ENCODE data around the gene SMTN.

Gene SMTN

DNA sequence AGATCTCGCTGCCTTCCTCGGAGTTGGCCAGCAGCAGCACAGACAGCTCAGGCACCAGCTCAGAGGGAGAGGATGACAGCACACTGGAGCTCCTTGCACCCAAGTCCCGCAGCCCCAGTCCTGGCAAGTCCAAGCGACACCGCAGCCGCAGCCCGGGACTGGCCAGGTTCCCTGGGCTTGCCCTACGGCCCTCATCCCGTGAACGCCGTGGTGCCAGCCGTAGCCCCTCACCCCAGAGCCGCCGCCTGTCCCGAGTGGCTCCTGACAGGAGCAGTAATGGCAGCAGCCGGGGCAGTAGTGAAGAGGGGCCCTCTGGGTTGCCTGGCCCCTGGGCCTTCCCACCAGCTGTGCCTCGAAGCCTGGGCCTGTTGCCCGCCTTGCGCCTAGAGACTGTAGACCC, 52.8 kb downstream of the SMTN start:
- DNase-seq, result no peak

DNA sequence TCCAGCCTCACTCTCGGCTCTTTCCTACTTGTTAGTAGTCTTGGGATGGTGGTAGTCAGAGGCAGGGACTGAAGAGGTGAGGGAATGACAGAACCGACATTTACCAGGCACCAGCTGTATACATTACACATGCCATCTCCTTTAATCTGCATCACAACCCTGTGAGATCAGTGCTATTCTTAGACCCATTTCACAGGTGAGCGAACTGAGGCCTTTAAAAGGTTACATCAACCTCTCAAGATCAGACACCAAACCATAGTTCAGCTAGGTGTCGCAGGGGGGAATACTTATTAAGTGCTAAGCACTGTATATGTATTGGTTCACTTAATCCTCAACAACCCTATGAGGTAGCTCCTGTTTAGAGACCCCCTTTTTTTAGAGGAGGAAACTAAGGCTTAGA, 53.6 kb downstream of the SMTN start:
- no peak for DNase-seq

DNA sequence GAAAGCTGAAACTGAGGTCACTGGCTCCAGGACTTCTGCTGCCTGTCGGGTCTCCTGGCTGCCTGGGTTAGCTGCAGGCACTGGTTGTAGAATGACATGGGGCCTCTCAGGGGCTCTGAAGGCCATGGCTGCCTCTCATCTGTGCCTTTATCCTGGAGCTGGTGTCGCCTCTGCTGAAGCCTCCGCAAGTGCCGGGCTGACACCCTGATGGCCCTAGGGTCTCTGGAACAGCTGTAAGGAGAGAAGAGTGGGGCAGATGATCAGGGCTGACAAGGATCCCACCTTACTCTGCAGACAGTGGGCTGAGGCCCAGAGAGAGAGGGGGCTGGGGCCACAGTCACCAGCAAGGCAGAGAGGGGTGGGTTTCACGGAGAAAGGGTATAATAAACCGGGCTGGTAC, 54.6 kb downstream of the SMTN start:
- no peak for DNase-seq

DNA sequence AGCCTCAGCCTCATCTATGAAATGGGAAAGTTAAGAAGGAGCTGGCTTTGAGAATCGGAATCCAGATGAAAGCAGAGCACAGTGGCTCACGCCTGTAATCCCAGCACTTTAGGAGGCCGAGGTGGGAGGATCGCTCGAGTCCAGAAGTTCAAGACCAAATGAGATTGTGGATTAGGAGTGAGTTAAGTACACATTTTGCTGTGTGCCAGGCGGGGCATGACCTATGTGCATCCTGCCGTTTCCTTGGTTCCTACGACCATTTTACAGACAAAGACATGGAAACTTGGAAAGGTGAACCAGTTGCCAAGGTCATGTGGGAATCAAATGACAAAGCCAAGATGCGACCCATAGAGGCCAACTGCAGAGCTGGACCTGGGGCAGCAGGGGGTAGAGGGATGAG, 55.0 kb downstream of the SMTN start:
- DNase-seq, result no peak

DNA sequence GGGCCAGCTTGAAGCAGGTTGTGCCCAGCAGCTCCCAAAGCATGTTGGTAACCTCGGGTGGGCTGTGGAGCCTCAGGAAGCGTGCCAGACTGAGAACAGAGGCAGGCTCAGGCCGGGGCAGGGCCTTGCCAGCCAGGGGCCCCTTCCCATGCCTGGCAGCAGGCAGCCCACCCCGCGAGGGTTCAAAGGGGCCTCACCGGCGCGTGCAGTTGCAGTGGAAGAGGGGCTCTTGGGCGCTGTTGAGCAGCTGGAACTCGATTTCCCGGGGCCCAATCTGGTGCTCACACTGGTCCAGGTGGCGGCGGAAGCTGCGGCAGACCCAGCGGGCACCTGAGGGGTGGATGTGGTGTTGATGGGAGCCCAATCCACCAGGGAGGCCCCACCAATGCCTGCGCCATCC, 55.6 kb downstream of the SMTN start:
- DNase-seq, result no peak

DNA sequence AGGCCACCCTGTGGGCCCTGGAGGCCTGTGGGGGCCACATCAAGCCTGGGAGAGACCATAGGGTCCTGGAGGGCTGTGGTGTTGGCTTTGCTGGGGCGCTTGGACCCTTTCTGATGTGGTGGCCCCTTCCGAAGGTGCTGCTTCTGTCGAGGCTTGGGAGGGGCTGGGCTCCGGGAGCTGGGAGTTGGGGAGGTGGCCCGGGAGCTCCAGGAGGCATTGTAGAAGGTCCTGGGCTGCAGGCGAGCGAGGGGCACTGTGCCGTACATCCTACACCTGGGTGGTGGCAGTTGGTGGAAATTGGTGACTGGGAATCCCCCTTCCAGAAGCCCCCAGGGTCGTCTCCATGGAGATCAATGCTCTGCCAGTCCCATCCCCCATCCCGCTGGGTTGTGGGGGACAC, 56.6 kb downstream of the SMTN start:
- no peak for DNase-seq

DNA sequence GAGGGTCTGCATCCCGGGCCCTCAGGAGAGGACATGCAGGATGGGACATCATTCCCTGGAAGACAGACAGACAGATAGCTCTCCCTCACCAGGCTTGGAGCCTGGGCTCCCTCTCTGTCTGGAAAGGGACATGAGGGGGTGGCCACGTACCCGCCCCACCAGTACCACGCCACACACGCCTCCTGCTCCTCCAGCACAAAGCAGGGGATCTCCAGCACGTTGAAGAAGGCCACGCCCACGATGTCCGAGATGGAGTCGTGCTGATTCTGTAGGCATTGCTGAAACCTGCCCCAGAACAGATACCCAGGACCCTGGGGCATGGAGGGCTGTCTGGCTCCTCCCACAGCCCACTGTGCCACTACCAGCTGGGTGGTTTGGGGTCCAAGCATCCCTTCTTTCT, 57.0 kb downstream of the SMTN start:
- no peak for DNase-seq

DNA sequence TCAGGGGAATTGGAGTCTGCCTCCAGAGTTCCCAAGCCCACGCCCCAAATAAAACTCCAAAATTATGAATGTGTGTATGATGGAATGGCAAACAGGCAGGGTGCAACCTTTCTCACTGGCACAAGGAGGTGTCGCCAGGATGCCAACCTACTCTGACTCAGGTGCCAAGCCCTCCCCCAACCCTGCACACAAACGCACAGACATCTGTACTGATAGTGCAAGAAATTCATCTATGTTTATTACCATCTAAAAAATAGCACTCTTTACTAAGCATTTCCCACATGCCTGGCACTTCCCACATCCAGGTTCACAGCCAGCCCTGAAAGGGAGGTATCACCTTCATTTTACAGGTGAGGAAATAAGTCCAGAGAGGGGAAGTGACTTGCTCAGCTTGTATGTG, 57.9 kb downstream of the SMTN start:
- DNase-seq, result no peak

DNA sequence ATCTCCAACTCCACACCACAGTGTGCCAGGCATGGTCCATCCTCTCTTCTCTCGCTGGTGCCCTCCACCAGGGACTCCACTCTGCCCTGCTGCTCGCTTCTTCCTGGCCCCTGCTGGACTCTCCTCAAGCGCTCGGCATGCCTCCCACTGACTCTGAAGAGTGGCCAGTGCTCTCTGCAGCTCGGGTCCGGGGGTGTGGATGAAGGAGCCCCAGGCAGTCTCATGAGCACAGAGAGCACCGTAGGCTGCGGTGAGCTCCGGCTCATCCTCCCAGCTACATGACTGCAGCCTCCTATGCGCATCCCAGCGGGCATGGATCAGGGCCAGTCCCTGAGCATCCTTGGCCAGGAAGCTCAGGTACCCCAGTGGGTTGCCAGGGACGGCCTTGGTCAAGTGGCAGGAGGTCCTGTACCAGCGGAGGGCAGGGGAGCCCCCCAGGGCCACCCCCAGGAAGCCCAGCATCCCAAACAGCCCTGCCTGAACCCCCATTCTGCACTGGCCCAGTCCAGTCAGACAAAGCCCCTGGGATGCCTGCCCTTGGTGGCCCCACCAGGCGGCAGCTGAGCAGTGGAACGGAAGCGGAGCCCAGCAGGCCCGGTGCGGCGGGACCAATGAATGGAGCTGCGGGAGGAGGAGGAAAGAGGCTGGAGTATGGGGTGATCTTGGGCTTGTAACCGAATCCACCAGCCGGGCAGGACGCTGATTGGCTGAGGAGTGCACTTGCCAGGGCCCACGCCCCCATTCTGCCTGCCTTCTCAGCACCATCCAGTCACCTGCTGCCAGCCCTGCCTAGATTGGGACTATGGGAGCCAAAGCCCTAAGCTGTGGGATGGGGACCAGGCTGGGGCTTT, 59.0 kb downstream of the SMTN start, which contains the start of gene PLA2G3:
Gene PLA2G3 (minus strand): TSS at position 643 of the 851 bp plus-strand sequence. CDS start 154 bp downstream, at position 489.
- DNase-seq, result peak; percentile 4 to 25

DNA sequence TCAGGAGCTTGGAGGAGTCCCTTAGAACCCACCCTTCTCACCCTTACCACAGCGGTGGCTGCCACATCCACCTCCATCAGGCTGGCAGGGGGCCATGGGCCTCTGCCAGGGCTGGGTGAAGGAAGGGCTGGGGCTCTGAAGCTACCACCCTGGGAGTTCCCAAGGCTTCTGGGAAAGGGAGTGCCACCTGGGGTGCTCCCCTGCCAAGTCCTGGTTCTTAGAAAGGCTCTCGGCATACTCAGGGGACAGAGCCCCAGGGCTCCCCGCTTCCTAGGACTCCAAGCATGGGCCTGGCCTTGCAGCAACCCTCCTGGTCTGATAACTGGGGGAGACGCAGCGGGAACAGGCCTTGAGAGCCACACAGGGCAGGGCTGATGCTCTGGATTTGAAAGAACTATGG, 59.6 kb downstream of the SMTN start:
- no peak for DNase-seq

DNA sequence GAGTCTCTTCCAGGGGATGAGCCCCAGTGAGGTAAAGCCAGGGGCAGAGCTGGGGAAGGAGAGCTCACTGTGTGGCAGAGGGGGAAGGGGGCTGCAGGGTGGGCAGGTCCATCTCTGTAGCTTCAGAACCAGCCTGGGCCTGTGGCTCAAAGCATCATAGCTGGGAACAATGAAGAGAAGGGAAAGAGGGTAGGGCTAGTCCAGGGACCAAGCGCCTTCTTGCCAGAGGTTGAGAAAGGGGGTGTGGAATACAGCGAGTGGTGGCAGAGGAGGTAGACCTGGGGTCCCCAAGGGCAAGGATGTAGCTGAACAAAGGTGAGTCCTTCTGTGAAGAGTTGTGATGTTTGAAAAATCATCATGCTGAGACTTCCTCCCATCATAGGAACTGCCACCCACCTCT, 60.4 kb downstream of the SMTN start:
- no peak for DNase-seq

DNA sequence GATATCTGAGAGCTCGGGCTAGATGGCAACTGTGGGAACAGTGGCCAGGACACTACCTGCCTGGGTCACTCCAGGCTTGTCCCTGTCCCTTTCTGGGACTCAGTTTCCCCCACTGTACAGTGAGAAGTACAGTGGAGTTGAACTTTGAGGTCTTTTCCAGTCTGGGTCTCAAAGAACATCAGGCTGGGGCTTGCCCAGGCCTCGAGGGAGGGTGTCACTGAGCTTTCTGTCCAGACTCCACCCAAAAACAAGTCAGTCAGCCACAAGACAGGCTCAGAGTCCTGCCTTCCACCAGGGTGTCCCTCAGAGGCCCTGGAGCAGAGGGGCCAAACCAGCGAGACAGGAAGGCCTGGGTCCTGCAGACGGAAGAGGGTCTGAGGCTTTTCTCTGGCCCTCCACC, 61.2 kb downstream of the SMTN start:
- DNase-seq, result no peak

DNA sequence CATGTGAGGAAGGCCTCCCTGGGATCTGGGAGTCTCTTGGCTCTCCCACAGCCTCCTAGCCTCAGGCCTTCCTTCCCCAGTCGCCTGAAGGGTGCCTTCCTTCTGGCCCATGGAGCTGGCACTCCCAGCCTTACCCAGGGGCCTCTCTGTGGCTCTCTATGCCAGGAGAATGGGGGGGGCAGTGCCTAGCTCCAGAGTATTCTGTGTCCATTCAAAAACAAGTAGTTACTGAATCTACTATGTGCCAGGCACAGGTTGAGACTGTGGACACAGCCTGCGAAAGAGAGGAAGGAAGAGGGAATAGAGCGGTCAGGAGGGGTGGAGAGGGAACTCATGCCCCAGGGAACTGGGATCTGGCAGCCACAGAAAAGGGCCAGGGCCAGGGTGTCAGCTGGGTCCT, 61.9 kb downstream of the SMTN start:
- no peak for DNase-seq

DNA sequence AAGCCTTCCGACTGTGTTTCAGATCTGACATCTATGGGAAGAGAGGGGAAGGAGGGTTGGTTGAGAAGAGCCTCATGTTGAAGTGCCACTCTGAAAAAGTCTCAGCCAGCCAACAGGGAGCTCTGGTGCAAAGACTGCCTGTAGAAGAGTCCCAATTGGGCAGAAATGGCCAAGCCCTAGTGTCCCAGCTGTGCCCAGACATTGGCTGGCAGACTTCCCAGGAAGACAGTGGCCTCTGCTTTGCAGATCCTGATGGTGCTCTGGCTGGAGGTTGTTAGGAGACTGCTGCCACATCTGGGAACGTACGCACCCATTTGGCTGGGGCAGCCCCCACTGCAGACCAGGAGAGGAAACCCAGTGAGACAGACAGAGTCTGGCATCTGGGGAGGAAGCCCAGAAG, 62.4 kb downstream of the SMTN start:
- DNase-seq, result no peak

DNA sequence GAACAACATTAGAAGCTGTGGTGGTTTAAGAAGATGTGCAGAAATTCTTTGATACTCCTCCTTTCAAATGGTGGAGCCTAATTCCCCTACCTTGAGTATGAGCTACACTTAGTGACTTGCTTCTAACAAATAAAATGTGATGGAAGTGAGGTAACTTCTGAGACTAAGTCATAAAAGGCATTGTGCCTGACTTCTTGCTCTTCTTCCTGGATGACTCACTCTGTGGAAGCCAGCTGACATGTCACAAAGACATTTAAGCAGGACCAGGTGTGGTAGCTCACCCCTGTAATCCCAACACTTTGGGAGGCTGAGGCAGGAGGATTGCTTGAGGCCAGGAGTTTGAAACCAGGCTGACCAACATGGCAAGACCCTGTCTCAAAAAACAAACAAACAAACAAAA, 63.1 kb downstream of the SMTN start:
- DNase-seq, result no peak

DNA sequence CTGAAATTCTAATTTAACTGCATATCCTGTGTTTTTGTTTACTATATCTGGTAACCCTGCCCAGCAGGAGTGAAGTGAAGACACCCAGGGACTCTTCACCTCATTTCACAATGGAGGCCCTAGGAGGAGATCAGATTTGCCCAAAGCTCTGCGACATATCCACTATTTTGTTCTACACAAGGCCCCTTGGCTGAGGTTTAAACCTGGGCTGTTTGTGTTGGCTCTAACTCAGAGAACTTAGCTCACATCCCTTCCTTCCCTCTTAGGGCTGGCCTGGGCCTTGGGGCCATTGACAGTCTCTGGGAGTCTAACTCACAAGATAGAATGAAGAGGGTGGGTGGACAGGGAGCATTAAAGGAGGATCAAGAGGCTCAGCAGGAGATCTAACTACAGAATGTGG, 67.4 kb downstream of the SMTN start:
- no peak for DNase-seq

DNA sequence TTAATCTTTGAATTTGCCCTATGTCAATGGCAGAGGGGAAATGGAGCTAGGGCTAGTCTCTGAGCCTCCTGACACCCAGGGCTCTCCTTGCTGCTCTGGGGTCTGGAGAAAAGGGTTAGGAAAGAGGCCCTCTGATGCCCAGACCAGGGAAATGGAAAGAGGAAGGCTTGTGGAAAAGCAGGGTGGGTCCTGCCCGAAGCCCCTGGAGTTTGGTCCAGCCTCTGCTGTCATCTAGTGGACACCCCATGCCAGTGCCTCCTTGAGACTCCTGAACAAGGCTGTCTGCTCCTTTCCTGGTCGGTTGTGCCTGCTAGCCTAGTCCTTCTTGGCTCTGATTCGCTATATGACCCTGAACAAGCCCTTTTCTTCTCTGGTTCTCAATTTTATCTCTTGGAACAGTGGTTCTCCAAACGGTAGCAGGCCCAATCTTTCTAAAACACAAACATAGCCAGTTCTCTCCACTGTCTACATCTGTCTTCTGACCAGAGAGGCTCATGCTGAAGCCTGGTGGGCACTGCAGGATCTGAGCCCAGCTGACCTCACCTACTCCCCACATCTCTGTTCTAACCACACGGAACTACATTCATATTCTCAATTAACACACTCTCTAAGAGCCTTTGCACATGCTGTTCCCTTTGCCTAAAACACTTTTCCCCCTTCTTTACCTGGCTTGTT, 68.0 kb downstream of the SMTN start:
- peak; percentile 40 to 53 for DNase-seq

DNA sequence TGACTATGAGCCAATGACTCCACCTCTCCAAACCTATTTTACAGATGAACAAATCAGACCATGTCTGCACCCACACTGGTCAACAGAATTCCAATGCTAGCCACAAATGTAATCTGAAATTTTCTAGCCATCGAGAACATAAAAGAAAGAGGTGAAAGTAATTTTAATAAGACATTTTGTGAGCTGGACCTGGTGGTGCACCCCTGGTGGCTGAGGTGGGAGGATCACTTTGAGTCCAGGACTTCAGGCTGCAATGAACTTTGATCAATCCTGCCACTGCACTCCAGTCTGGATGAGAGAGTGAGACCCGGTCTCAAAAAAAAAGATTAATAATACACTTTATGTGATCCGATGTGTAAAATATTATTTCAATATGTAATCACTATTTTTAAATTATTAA, 69.5 kb downstream of the SMTN start:
- no peak for DNase-seq

DNA sequence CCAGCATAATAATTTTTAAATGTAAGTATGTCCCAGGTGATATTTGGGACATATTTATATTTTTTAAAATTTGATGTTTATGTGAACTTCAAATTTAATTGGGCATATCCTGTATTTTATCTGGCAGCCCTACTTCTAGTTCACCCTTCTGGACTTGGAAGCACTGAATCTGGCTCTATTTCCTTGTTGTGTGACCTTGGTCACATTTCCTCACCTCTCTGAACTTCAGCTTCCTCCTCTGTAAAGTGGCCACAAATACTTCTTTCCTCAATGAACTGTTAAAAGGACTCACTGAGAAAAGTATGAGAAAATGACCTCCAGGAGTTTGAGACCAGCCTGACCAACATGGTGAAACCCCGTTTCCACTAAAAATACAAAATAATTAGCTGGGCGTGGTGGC, 70.8 kb downstream of the SMTN start:
- DNase-seq, result no peak

DNA sequence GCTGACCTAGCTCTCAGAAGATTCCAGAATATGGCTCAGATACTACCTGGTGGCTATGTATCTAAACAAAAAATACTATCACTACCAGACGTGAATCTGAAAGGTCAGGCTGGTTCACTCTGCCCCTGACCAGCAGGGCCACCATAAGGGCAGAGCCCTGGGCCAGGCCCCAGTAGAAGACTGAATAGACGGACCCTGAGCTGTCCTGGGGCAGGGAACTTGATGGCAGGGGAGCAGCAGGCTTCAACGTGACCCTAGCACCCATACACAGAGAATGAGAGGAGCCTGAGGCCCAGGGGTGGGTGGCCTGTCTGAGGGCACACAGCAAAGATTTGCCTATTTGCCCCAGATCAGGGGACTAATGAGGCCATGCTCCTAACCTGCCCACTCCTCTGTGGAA, 72.2 kb downstream of the SMTN start:
- no peak for DNase-seq
